H1 (cell line): ENCODE measurements around the gene SPATS2L. TPM values are rescaled to one million over a fixed set of nuclear protein-coding genes. Genes with fewer than 3 reads are reported as not detected.

Experiments
- CTCF ChIA-PET: fragments of 300-600 bp; sonication (Branson Sonifier 250); formaldehyde crosslinking; loops from one replicate; lab custom pipeline; 2021; ENCODE audit not compliant: partially characterized antibody; lab: Charles Lee
- POLR2A ChIA-PET: fragments of 300-600 bp; sonication (Branson Sonifier 250); formaldehyde crosslinking; loops from one replicate; lab custom pipeline; 2021; ENCODE audit warnings: inconsistent platforms; ENCODE audit not compliant: partially characterized antibody; lab: Charles Lee
- DNase-seq, 2 experiments: peaks; one replicate each; pipeline versions ENCODE4 v3.0.0 to v3.0.0-alpha.2; 2010 to 2022; ENCODE audit warnings: low spot score in 2 of 2, low read depth in 1 of 2, mixed read lengths in 1 of 2
- FAIRE-seq: peaks from 2 replicates; lab custom pipeline; 2011; peaks lifted over from hg19 to GRCh38; lab: Jason Lieb, UNC
- H2AFZ ChIP-seq: 2 replicates; pipeline ENCODE4 v1.8.1; 2012; ENCODE audit warnings: low read length, inconsistent platforms
- H2AK5ac ChIP-seq: 2 replicates; pipeline ENCODE4 v1.6.1; 2013; ENCODE audit warnings: low read depth, low read length
- H2BK120ac ChIP-seq: replicated peaks from 2 replicates; pipeline ENCODE3; 2013; ENCODE audit warnings: low read depth, low read length, inconsistent platforms
- H2BK12ac ChIP-seq: 2 replicates; pipeline ENCODE4 v1.6.1; 2013; ENCODE audit warnings: low read depth, low read length
- H2BK15ac ChIP-seq: 2 replicates; pipeline ENCODE4 v1.6.1; 2013; ENCODE audit warnings: low read length
- H2BK20ac ChIP-seq: 2 replicates; pipeline ENCODE4 v1.6.1; 2013; ENCODE audit warnings: low read length
- H2BK5ac ChIP-seq: 2 replicates; pipeline ENCODE4 v1.6.1; 2013; ENCODE audit warnings: low read depth, low read length
- H3K14ac ChIP-seq: 2 replicates; pipeline ENCODE4 v1.6.1; 2013; ENCODE audit warnings: inconsistent platforms; ENCODE audit not compliant: insufficient read length
- H3K18ac ChIP-seq: 2 replicates; pipeline ENCODE4 v1.6.1; 2013; ENCODE audit warnings: low read length; ENCODE audit errors: extremely low read depth
- H3K23ac ChIP-seq: 2 replicates; pipeline ENCODE4 v1.6.1; 2013; ENCODE audit warnings: inconsistent platforms; ENCODE audit not compliant: insufficient read length
- H3K23me2 ChIP-seq: 2 replicates; pipeline ENCODE4 v1.6.1; 2013; ENCODE audit warnings: low read depth, low read length
- H3K27ac ChIP-seq: 2 replicates; pipeline ENCODE4 v1.6.1; 2011; ENCODE audit warnings: low read depth, low read length, inconsistent platforms
- H3K27me3 ChIP-seq, 4 experiments: replicated peaks in 1 of 4; 1 replicate in 1 of 4; 2 replicates in 3 of 4; pipeline versions ENCODE4 v1.6.1 to v1.8.1; 2011 to 2013; ENCODE audit warnings: low read length in 3 of 4, mild to moderate bottlenecking in 3 of 4, inconsistent platforms in 2 of 4, mixed read lengths in 2 of 4, moderate library complexity in 1 of 4; ENCODE audit not compliant: control insufficient read depth in 3 of 4, insufficient read depth in 3 of 4; ENCODE audit errors: extremely low read depth in 1 of 4
- H3K36me3 ChIP-seq, 4 experiments: 2 replicates each; pipeline versions ENCODE4 v1.6.1 to v1.8.1; 2011 to 2013; ENCODE audit warnings: mild to moderate bottlenecking in 4 of 4, low read length in 3 of 4, moderate library complexity in 2 of 4, control low read depth in 1 of 4, inconsistent platforms in 1 of 4; ENCODE audit not compliant: insufficient read depth in 4 of 4, control insufficient read depth in 2 of 4
- H3K4ac ChIP-seq: replicated peaks from 2 replicates; pipeline ENCODE3; 2013; ENCODE audit warnings: low read length, low read depth, mixed read lengths, inconsistent platforms; ENCODE audit not compliant: insufficient read length
- H3K4me1 ChIP-seq, 4 experiments: replicated peaks in 1 of 4; 1 replicate in 1 of 4; 2 replicates in 3 of 4; pipeline versions ENCODE4 v1.6.1 to v1.8.1; 2011 to 2013; ENCODE audit warnings: low read length in 3 of 4, inconsistent platforms in 2 of 4, mixed read lengths in 1 of 4; ENCODE audit not compliant: insufficient read depth in 4 of 4, control insufficient read depth in 3 of 4
- H3K4me2 ChIP-seq, 2 experiments: 2 replicates each; pipeline versions ENCODE4 v1.6.1 to v1.8.1; 2011 to 2013; ENCODE audit warnings: low read depth in 2 of 2, low read length in 2 of 2, control low read depth in 1 of 2, inconsistent platforms in 1 of 2, mild to moderate bottlenecking in 1 of 2; ENCODE audit not compliant: insufficient read depth in 1 of 2
- H3K4me3 ChIP-seq, 4 experiments: fragments of 200-600, 300-600 bp in 1 of 4; sonication (generic), shearing (Covaris generic), sonication (Bioruptor Twin) in 1 of 4; 2 replicates each; pipeline versions ENCODE4 v1.5.1 to v1.8.1; 2011 to 2016; ENCODE audit warnings: low read length in 4 of 4, low read depth in 3 of 4, control low read depth in 2 of 4, inconsistent platforms in 2 of 4, mild to moderate bottlenecking in 2 of 4, mixed read lengths in 1 of 4, moderate library complexity in 1 of 4; ENCODE audit not compliant: insufficient read depth in 2 of 4; ENCODE audit errors: extremely low read depth in 1 of 4
- H3K56ac ChIP-seq: replicated peaks from 2 replicates; pipeline ENCODE3; 2013; ENCODE audit warnings: low read depth, mild to moderate bottlenecking, mixed read lengths, low read length, inconsistent platforms; ENCODE audit not compliant: insufficient read length
- H3K79me1 ChIP-seq: 2 replicates; pipeline ENCODE4 v1.6.1; 2013; ENCODE audit warnings: low read depth, low read length, control low read depth
- H3K79me2 ChIP-seq, 2 experiments: 2 replicates each; pipeline versions ENCODE4 v1.6.1 to v1.8.1; 2012 to 2013; ENCODE audit warnings: low read length in 2 of 2, mild to moderate bottlenecking in 2 of 2, inconsistent platforms in 1 of 2; ENCODE audit not compliant: insufficient read depth in 2 of 2, control insufficient read depth in 1 of 2
- H3K9ac ChIP-seq, 4 experiments: replicated peaks in 1 of 4; 1 replicate in 1 of 4; 2 replicates in 3 of 4; pipeline versions ENCODE4 v1.6.1 to v1.8.1; 2011 to 2013; ENCODE audit warnings: low read depth in 3 of 4, low read length in 3 of 4, control low read depth in 2 of 4, mild to moderate bottlenecking in 2 of 4, moderate library complexity in 2 of 4, inconsistent platforms in 1 of 4; ENCODE audit errors: extremely low read depth in 1 of 4
- H3K9me3 ChIP-seq, 2 experiments: 2 replicates each; pipeline versions ENCODE4 v1.6.1 to v1.8.1; 2012 to 2013; ENCODE audit warnings: mild to moderate bottlenecking in 2 of 2, moderate library complexity in 2 of 2, control low read depth in 1 of 2, inconsistent platforms in 1 of 2, low read depth in 1 of 2, low read length in 1 of 2, mixed read lengths in 1 of 2; ENCODE audit not compliant: insufficient read depth in 2 of 2
- H4K20me1 ChIP-seq, 2 experiments: replicated peaks in 1 of 2; 2 replicates each; pipeline versions ENCODE3 to v1.8.1; 2011 to 2013; ENCODE audit warnings: inconsistent platforms in 2 of 2, low read length in 2 of 2, mild to moderate bottlenecking in 1 of 2; ENCODE audit not compliant: insufficient read depth in 2 of 2, control insufficient read depth in 1 of 2
- H4K5ac ChIP-seq: 2 replicates; pipeline ENCODE4 v1.6.1; 2013; ENCODE audit warnings: low read length, low read depth, mixed read lengths, inconsistent platforms; ENCODE audit not compliant: insufficient read length
- H4K8ac ChIP-seq: 2 replicates; pipeline ENCODE4 v1.8.0; 2013; ENCODE audit warnings: mild to moderate bottlenecking, moderate library complexity, low read length, inconsistent platforms; ENCODE audit not compliant: insufficient read depth; ENCODE audit errors: extremely low read depth
- H4K91ac ChIP-seq: replicated peaks from 2 replicates; pipeline ENCODE3; 2013; ENCODE audit warnings: low read length, mixed read lengths, inconsistent platforms; ENCODE audit not compliant: insufficient read length
- CHD1 ChIP-seq: IDR thresholded peaks from 2 replicates; pipeline ENCODE4 v1.6.1; 2012; ENCODE audit warnings: low read depth, low read length, improper control_type of control experiment
- EGR1 ChIP-seq: IDR thresholded peaks from 2 replicates; pipeline ENCODE4 v1.6.1; 2011; ENCODE audit warnings: low read depth, low read length, borderline replicate concordance
- HDAC6 ChIP-seq: IDR thresholded peaks from one replicate; pipeline ENCODE4 v1.7.1; 2012; ENCODE audit warnings: low read depth, mild to moderate bottlenecking, inconsistent platforms, low read length, moderate library complexity
- SP1 ChIP-seq: IDR thresholded peaks from 2 replicates; pipeline ENCODE4 v1.6.1; 2011; ENCODE audit warnings: low read depth, low read length
- SP2 ChIP-seq: IDR thresholded peaks from 2 replicates; pipeline ENCODE4 v1.6.1; 2012; ENCODE audit warnings: mild to moderate bottlenecking, low read length, inconsistent platforms
- WGBS, 2 experiments: shearing (Covaris generic) in 1 of 2; methylation state at CpG; one replicate each; pipeline versions ENCODE4 v1.1.6 to v1.1.7; 2013 to 2015; ENCODE audit warnings: low lambda C conversion rate in 2 of 2, mixed read lengths in 2 of 2, inconsistent platforms in 1 of 2, low coverage in 1 of 2, missing lambda C conversion rate in 1 of 2; ENCODE audit not compliant: insufficient replicate concordance in 2 of 2, insufficient coverage in 1 of 2, insufficient read length in 1 of 2; ENCODE audit errors: extremely low coverage in 1 of 2, missing lambda C conversion rate in 1 of 2; 5-methylcytosine and 5-hydroxymethylcytosine counted together
- polyA plus RNA-seq, 7 experiments: library from polyadenylated mRNA; depleted of rRNA in 3 of 7; stranded (reverse) in 5 of 7; unstranded in 2 of 7; fragments of >200 nt in 5 of 7; fragments of 200-250 nt in 2 of 7; gene quantifications; 1 replicate in 5 of 7; 2 replicates in 1 of 7; 4 replicates in 1 of 7; pipeline versions ENCODE4 v1.2.1 to v1.2.3, GENCODE V29; 2011 to 2013; ENCODE audit warnings: missing spikeins in 2 of 7, mixed read lengths in 2 of 7
- total RNA-seq: library from RNA; stranded (reverse); fragmentation: NEBNext Ultra II Directional; extraction: Animal tissue kit (Norgen Biotek cat#: 25700); gene quantifications from 2 replicates; pipeline ENCODE4 v1.2.1, GENCODE V29; 2021

Gene SPATS2L
- total and polyA plus RNA-seq, 2 of the 8 experiments (the other 6 are each of a cell fraction or from before 2014, with no cell fraction given): 67.3 to 189 TPM

DNA sequence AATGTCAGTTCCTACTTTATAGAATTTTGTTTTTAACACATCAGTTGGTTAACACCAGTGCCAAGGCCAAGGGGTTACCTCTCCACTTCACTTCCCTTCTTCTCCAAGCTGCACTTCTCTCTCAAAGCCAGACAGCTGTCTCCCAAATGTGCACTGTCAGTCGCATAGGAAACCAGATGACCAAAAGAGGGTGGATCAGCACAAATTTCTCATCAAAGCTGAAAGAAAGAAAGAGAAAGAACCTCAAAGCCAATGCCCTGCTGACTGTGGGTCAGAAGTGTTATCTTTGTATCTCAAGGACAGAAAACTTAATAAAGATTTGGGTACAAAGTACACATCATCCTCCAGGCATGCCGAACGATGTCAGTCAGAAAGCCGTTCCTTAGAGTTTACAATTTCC, 32.2 kb downstream of the SPATS2L start:
- ChIA-PET CTCF (interaction anchor here (0.6 to 1.7 kb wide), 6 partner anchors 13 to 133 kb away, joined by 3 to 4 read pairs (median 3); no protein-coding TSS in a partner anchor), POLR2A (interaction anchor here (1.6 to 2.4 kb wide), 2 partner anchors 9 to 24 kb away, joined by 4 to 8 read pairs; no protein-coding TSS in a partner anchor)
- H2AK5ac ChIP-seq: 0 out of 2 replicates have a peak overlapping the region, but pooled peaks have one; percentile 24
- peaks cover 4 to 8% (median 7%) of the 10 kb centered on the region in 4 experiments; a peak in 5 of 7 replicates for H3K4me1 ChIP-seq
- TF ChIP-seq HDAC6 (no peak), EGR1 (no peak), SP1 (no peak), SP2 (no peak), CHD1 (no peak)
- FAIRE-seq (no peak), DNase-seq (no peak)
- no peak overlapping the region for H4K91ac ChIP-seq
- H3K23me2 ChIP-seq: no peaks in the 10 kb centered on the region
- H3K9me3 ChIP-seq: no peaks in the 10 kb centered on the region
- H3K4me3 ChIP-seq: no peak overlapping the region
- WGBS, 2 experiments: 93% methylated on average over 4 of the region's 4 CpGs; no CpG with 5 or more reads in 1 of the 2 experiments
- H3K18ac ChIP-seq: no peak overlapping the region
- H3K79me2 ChIP-seq: peaks cover 0 to 86% of the 10 kb centered on the region in 2 experiments; a peak in 3 of 4 replicates
- H3K27me3 ChIP-seq: no peaks in the 10 kb centered on the region
- no peak overlapping the region for H3K9ac ChIP-seq
- no peak overlapping the region for H3K4ac ChIP-seq
- H4K20me1 ChIP-seq: peaks cover 3% of the 10 kb centered on the region in 2 experiments
- H3K36me3 ChIP-seq: no peaks in the 10 kb centered on the region; a peak in 2 of 8 replicates
- H2BK5ac ChIP-seq: no peak overlapping the region
- no peak overlapping the region for H4K5ac ChIP-seq
- no peak overlapping the region for H2AFZ ChIP-seq
- H3K4me2 ChIP-seq: no peak overlapping the region
- no peak overlapping the region for H2BK20ac ChIP-seq
- 0 out of 2 replicates have a peak, but pooled peaks cover 4% of the 10 kb centered on the region for H3K79me1 ChIP-seq
- H3K56ac ChIP-seq: no peak overlapping the region
- H2BK120ac ChIP-seq: no peak overlapping the region
- H3K23ac ChIP-seq: no peak overlapping the region
- no peak overlapping the region for H2BK15ac ChIP-seq
- no peak overlapping the region for H3K14ac ChIP-seq
- no peak overlapping the region for H2BK12ac ChIP-seq
- H3K27ac ChIP-seq: no peak overlapping the region
- no peak overlapping the region for H4K8ac ChIP-seq
